Stimulated activated naive CD4-positive, alpha-beta T cell treated with Interleukin-2 at 50 U/mL for 16 hours (primary cell): ENCODE results near the gene TMEM79.

Experiments used
- DNase-seq: peaks from one replicate; lab custom pipeline; 2025; lab: John Stamatoyannopoulos, UW

The TMEM79 gene, protein sequence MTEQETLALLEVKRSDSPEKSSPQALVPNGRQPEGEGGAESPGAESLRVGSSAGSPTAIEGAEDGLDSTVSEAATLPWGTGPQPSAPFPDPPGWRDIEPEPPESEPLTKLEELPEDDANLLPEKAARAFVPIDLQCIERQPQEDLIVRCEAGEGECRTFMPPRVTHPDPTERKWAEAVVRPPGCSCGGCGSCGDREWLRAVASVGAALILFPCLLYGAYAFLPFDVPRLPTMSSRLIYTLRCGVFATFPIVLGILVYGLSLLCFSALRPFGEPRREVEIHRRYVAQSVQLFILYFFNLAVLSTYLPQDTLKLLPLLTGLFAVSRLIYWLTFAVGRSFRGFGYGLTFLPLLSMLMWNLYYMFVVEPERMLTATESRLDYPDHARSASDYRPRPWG

DNA sequence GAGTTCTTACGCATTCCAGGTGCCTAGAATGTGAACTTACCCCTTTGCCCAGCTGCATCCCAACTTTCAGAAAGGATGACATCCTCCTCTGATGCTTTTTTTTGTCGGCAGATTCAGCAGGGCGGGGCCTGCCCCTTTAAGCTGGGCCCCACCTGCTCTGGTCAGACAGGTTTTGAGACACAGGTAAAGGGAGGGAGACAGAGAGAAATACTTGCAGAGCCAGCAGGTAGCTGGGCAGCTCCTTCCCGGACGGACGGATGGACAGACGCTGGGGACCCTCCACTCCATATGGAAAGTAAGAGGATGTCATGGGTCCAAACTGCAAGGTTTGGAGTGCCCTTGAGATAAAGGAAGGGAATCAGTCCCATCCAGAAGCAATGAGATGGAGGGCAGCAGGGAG is at the start of gene TMEM79:
Gene TMEM79, plus strand, starts transcription at position 214 of the 400 bp plus-strand sequence. CDS start 902 bp downstream, outside the sequence.
- DNase-seq: no peak

DNA sequence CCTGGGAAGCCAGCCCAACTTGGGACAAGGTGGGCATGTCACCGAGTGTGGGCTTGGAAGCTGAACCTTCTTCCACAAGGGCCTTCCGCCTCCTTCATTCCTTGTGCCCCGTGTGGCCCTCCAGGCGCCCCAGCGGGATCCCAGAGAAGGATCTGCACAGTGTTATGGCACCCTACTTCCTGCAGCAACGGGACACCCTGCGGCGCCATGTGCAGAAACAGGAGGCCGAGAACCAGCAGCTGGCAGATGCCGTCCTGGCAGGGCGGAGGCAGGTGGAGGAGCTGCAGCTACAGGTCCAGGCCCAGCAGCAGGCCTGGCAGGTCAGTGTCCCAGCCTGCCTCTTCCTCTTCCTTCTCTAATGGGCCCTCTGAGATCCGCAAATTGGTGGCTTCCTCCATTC is 48.0 kb upstream of the TMEM79 start:
- no peak for DNase-seq

DNA sequence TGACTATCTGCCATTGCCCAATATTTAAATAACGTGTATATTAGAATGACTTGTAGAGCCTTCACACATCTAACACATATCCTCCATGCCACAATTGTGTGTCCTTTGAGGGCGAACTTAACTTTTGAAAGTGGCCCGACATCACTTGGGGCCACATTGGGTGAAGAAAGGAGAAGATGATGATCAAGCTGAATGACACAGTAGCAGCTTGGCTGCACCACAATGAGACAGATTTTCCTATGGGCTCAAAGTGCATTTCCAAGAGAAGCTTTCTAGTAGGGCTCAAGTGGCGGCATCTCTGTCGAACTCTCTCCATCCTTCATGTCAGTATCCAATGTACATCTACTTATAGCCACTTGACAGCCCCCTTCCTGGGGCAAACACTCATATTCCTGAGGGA is 45.9 kb upstream of the TMEM79 start:
- no peak for DNase-seq

DNA sequence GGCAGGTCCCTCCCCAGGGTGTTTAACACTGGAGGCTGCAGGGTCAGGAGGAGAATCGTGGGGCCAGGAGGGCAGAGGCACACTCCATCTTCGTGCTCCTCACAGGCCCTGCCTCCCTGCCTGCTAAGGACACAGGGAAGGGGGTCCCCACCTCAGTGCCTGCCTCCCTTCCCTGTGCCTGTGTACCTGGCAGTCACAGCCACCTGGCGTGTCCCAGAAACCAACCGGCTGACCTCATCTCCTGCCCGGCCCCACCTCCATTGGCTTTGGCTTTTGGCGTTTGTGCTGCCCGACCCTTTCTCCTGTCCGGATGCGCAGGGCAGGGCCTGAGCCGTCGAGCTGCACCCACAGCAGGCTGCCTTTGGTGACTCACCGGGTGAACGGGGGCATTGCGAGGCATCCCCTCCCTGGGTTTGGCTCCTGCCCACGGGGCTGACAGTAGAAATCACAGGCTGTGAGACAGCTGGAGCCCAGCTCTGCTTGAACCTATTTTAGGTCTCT is 42.8 kb upstream of the TMEM79 start:
- DNase-seq: no peak

DNA sequence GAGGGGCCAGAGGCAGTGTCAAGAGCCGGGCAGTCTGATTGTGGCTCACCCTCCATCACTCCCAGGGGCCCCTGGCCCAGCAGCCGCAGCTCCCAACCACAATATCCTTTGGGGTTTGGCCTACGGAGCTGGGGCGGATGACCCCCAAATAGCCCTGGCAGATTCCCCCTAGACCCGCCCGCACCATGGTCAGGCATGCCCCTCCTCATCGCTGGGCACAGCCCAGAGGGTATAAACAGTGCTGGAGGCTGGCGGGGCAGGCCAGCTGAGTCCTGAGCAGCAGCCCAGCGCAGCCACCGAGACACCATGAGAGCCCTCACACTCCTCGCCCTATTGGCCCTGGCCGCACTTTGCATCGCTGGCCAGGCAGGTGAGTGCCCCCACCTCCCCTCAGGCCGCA is 42.2 kb upstream of the TMEM79 start, which contains the start of gene BGLAP:
Gene BGLAP, plus strand, starts transcription at position 259 of the 400 bp plus-strand sequence. Its CDS starts 48 bp downstream, at position 307.
- no peak for DNase-seq

DNA sequence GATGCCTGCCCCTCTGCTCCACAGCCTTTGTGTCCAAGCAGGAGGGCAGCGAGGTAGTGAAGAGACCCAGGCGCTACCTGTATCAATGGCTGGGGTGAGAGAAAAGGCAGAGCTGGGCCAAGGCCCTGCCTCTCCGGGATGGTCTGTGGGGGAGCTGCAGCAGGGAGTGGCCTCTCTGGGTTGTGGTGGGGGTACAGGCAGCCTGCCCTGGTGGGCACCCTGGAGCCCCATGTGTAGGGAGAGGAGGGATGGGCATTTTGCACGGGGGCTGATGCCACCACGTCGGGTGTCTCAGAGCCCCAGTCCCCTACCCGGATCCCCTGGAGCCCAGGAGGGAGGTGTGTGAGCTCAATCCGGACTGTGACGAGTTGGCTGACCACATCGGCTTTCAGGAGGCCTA is 41.4 kb upstream of the TMEM79 start:
- DNase-seq: no peak

DNA sequence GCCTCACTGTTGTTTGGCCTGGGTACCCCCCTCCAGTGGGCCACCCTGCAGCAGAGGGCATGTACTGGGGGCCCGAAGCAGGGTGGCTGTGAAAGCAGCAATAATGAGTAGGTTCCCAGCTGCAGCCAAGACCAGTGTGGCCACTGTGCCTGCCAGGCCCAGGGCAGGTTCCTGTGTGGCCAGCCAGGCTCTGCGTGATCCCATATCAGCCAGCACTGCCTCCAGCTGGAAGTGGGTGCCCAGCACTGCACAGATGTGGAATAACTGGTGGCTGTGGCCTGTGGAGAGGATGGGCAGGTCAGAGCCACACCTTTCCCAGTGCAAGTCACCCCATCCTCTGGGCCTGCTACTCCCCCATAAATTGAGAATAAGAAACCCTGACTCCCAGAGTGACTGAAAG is 40.0 kb upstream of the TMEM79 start:
- no peak for DNase-seq

DNA sequence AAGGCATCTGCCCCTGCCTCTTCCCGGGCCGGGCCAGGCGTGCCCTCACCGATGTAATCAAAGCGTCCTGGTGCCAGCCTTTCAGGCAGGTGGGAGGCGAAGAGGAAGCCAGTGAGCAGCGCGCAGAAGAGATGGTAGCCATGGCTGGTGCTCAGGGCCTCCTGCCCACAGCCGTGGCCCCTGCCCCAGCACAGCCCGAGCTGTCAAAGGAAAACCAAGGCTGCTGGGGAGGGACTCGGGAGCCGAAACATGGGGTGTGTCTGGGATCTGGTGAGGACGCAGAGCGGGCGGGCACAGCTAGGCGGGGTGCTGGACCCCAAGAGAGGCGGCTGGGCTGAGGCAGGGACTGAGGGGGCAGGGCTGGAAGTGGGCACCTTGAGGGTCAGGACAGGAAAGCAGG is 39.4 kb upstream of the TMEM79 start:
- DNase-seq: no peak

DNA sequence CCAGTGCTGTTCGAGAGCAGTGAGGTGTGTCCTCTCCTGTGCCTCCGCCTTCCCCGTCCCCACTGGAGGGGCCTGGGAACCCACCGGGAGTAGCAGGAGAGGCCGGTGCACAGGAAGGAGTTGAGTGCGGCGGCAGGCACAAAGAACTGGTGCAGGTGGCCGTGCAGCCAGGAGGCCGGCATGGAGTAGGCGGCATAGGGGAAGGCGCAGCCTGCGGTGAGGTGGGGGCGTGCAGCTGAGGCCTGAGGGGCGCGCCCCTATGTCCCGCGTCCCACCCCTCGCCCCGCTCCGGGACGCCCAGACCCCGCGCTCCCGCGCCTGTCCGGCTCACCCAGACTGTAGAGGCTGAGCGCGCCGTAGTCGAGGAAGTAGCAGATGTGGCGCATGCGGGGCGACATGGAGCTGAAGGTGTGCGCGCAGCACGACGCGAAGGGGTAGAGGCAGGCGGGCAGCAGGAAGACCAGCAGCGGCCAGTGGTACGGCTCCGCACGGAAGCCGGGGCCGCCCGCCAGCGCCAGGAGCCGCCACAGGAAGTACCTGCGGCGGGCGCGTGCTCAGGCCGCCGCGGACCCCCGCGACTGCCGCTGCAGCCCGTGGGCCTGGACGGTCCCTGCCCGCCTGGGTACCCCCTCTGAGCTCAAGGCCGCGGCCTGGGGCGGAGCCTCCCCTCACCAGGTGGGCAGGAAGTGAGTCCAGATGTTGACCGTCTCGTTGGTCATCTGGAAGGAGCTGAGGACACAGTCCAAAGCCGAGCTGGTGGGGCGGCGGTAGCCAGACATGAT is 38.5 kb upstream of the TMEM79 start:
- DNase-seq: peak; percentile 26

DNA sequence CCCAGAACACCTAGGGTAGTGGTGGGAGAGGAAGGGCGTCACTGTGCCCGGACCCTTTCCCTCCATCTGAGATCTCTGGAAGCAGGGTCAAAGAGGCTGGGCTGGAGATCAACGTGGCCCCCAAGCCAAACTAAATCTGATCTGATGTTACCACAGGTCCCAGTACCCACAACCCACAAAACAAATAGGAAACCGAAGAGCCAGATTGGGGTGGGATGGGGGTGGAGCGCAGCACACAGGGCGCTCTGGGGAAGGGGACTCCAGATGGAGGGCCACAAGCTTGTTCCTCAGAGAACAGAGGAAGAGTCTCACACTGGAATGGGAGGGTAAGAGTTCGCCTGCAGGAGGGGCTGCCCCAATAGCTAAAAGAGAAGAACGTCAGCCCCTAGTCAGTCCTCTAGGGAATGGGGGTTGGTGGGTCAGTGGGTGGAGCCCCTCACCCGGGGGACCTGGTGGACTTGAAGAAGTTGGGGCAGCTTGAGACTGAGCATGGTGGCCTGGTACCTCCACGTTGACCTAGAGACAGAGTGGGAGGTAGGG is 37.8 kb upstream of the TMEM79 start:
- no peak for DNase-seq

DNA sequence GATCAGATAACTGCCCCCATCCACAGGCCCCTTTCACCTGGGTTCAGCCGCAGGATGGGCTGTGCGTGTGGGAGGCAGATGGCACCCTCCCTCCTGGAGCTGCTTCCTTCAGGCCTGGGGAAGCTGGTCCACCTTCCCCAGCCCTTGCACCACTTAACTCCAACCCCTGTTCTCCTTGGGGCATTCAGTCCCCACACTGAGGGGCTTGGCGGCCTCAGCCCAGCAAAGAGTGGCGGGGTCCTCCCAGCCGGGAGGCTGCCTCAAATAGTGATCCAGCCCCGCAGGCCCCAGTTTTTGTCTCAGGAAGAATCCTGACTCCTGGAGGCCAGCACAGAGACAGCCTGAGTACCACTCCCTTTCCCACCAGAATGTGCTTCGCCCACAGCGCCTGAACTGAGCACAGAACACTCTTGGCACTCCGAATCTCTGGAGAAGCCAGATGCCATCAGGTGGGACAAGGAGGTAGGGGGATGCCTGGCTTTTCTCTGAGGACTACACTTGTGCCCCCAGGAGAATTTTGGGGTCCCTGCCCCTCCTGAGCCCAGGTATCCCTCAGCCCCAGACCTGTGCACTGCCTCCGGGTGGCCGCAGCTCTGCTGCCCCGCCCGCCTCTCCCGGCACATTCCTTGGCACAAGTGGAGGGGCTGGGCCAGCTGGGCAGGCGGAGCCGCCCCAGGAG is 37.2 kb upstream of the TMEM79 start:
- DNase-seq: no peak

DNA sequence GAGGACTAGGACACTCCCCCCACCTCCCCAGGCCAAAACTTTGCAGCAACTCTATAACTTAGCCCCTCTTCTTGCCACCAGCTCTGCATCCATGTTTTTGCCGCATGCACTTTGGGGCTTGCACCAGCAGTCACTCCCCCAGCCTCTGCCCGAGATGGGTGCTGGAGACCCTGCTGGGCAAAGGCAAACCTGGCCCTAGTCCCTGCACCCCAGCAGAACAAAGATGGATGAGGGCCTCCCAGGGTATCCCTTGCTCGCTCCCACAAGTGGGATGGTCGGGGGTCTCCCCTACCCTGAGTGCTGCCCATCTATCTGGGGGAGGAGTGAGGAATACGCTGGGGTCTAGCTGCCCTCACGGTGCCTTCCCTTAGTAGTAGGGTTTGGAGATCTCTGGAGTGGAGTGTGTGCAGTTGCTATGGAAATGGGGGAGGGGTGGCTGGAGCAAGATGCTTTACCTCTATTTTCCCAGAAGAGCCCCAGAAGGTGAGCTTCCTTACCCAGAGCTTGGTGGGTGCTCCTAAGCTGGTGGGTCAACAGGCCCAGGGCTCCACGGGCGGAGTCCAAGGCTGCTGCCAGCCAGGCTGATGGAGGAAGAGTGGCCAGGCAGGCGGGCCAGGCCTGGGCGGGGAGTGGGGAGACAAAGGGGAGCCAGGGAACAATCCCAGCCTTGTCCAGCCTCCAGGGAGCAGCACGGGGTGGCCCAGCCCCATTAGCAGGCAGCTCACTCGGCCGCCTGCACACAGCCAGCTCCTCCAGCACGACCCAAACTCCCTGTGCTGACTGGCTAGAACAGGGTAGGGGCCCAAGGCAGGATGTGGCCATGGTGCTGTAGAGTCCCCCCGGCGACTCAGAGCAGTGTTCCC is 36.4 kb upstream of the TMEM79 start, which contains the start of gene PAQR6:
Gene PAQR6, minus strand, starts transcription at position 597 of the 863 bp plus-strand sequence. CDS start 1,325 bp downstream, outside the sequence.
- no peak for DNase-seq

DNA sequence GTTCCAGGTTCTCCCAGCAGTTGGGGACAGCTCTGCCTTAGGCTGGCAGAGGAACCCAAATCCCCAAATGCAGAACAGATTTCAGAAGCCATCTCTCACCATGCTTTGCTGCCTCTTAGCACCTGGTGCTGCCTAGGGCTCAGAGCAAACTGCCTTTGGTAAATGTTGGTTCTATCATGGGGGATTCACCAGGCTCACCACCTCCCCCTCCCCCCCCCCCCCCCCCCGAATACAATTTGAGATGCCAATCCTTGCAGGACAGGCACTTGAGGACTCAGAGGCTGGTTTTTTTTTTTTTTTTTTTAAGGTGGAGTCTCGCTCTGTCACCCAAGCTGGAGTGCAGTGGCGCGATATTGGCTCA is 35.8 kb upstream of the TMEM79 start:
- no peak for DNase-seq

DNA sequence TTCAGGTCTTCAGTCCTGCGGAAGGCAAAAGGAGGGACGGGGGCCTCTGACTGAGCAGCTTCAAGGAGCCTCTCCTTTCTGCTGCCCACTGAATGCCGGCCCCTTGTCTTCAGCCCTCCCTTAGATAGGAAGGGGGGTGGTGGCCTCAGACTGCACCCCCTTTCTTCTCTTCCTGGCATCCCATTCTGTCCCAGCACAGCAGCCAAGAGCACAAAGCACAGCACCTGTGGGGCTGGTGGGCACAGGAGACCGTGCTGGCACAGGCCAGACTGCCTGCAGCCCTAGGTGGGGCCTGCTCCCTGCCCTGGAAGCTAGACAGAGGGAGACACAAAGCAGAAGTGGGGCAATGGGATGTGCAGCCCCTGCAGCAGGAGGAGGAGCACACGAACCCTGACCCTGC is 34.5 kb upstream of the TMEM79 start:
- no peak for DNase-seq

DNA sequence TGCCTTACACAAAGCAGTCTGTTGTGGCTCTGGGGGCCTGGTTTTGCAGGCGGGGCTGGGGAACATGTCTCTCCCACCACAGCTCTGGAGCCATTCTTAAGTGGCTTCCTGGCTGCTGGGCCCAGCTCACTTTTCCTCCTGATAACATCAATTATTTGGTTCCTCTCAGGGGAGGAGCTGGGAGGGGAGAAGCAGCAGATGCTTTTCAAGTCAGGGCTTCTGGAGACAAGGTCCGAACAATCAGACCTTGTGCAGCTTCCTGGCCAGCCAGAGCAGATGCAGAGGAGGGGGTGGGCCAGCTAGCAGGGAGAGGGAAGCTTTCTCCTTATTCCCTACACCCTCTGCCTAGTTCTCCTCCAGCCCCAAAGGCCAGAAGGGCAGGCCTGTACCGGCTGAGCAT is 32.6 kb upstream of the TMEM79 start:
- DNase-seq: no peak

DNA sequence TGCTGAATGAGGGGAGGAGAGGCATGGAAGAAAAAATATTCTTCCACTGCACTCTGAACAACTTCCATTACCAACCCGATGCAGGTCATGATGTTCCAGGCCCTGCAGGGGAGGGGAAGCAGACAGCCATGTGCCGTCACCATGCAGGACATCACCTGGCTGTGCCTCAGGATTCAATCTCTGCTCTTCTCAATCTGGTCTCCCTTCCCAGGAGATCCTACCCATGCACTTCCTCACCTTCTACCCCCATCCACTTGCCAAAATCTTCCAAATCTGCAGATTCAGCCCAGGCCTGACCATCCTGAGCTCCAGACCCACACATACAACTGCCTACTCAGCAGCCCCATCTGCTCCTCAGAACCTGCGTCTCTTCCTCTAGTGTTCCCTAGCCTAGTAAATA is 30.5 kb upstream of the TMEM79 start:
- DNase-seq: no peak

DNA sequence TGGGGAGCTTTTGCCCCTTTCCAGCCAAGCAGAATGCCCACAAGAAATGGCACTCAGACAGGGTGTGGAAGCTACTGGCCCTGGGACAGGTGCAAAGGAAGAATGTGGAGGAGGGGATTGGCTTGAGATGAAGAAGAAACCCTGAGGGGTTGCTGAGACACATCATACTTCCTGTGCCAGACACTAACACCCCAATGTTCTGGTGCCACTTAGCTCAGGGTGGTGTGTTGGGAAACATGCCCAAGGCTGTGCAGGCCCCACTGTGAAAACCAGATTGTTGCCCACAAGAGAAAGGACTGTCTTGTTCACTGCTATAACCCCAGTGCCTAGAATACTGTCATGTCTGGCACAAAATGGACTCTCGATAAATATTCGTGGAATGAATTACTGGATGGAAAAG is 26.4 kb upstream of the TMEM79 start:
- DNase-seq: no peak

DNA sequence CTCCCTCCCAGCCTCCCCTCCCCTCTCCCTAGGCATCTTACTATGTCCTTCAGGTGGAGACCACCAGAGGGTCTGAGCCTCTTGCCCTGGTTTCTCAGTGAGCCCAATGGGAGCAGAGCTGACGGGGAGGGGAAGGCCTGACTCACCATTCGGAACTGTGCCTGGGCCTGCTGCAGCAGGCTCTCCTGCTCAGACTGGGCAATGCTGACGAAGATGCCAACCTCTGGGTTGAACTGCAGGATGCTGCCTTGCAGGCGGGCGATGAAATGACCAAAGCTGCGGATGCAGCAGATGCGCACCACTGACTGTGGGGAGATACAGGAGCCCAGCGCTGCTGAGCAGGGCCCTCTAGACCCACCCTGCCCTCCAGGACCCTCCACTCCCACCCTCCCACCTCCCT is 25.3 kb upstream of the TMEM79 start:
- DNase-seq: no peak

DNA sequence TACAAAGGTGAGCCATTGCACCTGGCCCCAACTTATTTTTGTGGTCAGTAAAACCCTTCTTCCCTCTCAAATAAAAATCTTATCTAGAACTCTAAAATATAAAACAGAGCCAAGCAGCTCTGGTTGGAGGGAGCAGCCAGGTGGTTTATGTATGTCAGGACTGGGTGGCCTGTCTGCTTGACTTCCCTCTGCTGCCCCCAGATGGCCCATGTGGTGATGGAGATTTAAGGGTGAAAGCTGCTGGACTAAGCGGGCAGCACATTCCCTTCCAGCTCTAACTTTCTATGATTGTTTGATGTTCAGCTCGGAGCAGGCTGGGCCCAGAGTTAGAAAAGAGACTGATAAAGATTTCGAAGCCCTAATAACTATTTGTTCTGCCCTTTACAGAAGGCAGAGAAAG is 24.3 kb upstream of the TMEM79 start:
- DNase-seq: no peak

DNA sequence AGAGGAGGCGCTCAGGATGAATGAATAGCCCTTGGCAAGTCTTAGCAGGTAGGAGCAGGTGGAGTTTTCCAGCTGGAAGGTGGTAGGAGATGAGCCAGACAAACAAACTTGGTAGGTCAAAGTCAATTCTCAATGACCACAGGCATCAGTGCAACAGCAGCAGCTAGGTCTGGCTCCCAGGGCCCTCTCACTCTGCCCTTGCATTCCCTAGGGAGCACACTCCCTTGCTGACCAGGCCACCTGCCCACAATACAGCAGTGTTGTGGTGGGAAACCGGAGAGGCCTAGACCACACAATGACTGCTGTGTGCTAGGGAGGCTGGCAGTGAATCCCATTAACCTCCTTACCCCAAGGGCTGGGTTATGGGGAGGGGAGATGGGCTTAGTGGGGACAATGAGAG is 23.2 kb upstream of the TMEM79 start:
- DNase-seq: no peak
